Activated CD4-positive, CD25-positive, alpha-beta regulatory T cell treated with anti-CD3 and anti-CD28 coated beads, Interleukin-2, amount 50 U/mL, for 24 hours (primary cell): ENCODE measurements around the gene IMMP2L.

Experiments used
- ATAC-seq, 2 donors: fragments of 150-1000 bp; cut with Tn5 transposase; one replicate each; pipeline ENCODE4 v1.10.0; 2021; ENCODE audit warnings: mild to moderate bottlenecking in 1 of 2, moderate library complexity in 1 of 2

IMMP2L gene

DNA sequence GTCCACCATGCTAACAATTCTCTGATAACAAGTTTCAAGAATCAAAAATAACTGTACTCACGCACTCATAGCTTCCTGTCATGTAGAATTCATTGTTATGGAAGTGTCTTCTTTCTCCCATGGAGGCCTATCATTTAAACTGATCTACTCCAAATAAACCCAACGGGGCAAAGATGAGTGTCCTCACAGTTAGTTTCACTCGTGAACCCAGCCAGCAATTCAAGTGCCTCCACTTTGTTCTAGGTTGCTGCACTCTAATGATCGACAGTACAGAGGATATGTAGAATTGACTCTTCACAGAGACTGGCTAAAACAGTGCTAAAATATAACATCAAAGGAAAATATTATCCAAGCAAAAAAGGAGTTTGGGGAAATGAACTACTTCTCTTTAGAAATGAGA is 360.0 kb downstream of the IMMP2L start:
- ATAC-seq: no peak

- no peak for ATAC-seq
Observed at GRCh38 chr7:111199643-111200042, 362.6 kb downstream of the IMMP2L start.

GRCh38 chr7:111198255-111198654 is 364.0 kb downstream of the IMMP2L start:
- ATAC-seq: no peak

- ATAC-seq: no peak
Observed at GRCh38 chr7:111196655-111197054, 365.6 kb downstream of the IMMP2L start.

GRCh38 chr7:111192614-111193413 is 369.5 kb downstream of the IMMP2L start:
- ATAC-seq: no peak

DNA sequence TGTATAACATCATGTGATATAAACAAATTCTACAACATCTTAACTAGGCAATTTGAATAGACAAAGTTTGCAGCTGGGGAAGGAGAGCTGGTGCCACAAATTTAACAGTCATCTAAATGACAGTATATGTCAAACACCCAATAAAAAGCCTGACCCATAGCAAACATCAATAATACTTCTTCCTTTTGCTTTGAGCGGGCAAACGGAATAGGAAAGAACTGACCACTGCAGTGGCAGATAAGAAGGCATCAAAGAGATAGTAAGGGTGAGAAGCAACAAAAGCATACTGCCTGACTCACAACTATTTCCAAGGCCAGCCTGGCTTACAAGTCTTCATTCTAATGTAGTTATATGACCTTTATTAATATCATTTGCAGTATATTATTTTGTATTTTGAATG is 371.5 kb downstream of the IMMP2L start:
- no peak for ATAC-seq

GRCh38 chr7:111184987-111185386 is 377.3 kb downstream of the IMMP2L start:
- ATAC-seq: no peak

DNA sequence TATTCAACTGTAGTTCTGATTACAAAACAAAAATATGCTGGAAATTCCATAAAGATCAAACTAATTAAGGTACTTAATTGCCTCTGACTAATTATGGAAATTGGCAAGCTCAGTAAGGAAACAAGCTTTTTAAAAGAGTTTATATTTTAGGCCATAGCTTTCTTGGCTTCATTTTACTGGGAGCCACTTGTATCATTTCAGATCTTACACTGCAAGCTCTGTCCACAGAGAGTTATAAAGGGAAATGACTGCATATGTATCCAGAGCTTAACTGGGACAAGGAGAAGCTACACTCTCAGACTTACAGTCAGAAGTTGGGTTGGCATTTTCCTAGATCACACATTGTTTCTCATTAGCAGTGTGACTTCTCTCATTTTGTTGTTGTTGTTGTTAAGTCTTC is 379.0 kb downstream of the IMMP2L start:
- ATAC-seq: no peak

- ATAC-seq: peak in 1 of 2 donors; percentile 30
Observed at GRCh38 chr7:111180338-111180737, 382.0 kb downstream of the IMMP2L start.

GRCh38 chr7:111175908-111176441 is 386.3 kb downstream of the IMMP2L start:
- no peak for ATAC-seq

GRCh38 chr7:111174510-111174909 is 387.8 kb downstream of the IMMP2L start:
- ATAC-seq: no peak

GRCh38 chr7:111173990-111174389 is 388.3 kb downstream of the IMMP2L start:
- ATAC-seq: no peak

DNA sequence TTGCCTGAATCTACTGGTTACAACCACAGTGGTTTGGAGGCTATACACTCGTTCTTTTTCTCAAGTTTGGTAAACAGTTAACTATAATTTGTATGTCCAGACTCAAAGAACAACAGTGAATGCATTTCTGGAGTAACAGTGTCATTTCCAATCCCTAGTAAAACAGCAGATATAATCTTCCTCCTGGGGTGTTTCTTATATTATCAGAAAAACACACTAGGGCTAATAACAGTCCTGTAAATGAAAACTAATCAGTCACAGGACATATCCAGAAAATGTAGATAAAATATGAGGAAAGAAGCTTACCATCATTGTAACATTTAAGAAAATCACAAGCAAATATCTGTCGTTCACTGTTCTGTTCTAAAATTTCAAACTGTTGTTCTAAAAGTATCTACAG is 388.8 kb downstream of the IMMP2L start:
- no peak for ATAC-seq

- no peak for ATAC-seq
Observed at GRCh38 chr7:111172564-111173257, 389.6 kb downstream of the IMMP2L start.

GRCh38 chr7:111168182-111168581 is 394.1 kb downstream of the IMMP2L start:
- ATAC-seq: no peak

DNA sequence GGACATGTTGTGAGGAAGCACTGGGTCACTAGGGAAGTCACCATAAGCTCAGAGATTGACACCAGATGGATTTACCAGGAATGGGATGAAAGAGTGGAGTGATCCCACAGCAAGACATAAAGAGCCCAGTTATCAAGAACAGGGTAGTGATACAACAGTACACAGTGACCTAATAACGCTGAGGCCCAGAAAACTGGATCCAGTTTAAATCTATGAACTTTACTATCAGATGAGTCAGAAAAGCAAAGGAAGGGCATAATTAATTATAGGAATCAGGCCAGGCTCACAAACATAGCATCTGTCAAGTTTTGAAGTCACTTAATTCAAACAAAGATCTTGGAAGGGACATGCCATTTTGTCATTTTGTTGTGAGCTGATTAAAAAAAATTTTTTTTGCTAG is 397.9 kb downstream of the IMMP2L start:
- no peak for ATAC-seq

DNA sequence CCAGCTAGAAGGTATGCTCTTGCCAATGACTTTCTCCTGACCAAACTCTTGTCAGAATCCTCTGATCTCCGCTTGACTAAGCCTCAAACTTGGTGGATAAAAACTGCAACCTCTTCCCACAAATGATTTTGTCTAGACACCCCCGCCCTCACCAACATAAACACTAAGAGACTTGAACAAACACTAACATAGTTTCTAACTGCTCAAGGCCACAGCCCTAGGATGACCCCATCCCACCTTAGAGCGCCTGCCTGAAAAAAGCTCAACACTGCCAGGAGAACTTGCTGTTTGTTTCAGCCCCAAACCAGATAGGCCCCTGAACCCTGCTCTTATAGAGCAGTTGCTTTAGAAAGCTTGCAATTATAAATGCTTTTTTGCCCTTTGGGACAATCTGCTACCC is 399.6 kb downstream of the IMMP2L start:
- no peak for ATAC-seq

- ATAC-seq: no peak
Observed at GRCh38 chr7:111160297-111160696, 402.0 kb downstream of the IMMP2L start.

GRCh38 chr7:111159426-111159825 is 402.9 kb downstream of the IMMP2L start:
- ATAC-seq: no peak

DNA sequence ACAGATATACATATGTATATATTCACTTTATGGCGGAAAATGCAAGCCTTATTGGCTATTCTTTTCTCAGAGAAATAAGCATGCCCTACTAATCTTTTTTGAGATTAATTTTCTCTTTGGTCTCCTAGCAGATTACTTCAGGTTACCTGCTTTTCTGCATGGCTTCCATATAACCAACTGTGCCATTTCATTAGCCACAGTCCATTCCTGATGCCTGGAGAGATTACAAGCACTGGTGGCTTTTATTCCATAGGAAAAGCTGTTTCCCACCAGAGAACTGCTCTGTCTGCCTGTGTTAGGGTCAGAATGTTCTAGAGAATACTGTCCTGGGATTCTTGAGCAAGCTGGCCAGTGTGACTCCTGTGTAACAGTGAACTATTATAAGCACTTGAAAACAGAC is 411.6 kb downstream of the IMMP2L start:
- ATAC-seq: no peak

GRCh38 chr7:111147708-111148533 is 414.4 kb downstream of the IMMP2L start:
- no peak for ATAC-seq

DNA sequence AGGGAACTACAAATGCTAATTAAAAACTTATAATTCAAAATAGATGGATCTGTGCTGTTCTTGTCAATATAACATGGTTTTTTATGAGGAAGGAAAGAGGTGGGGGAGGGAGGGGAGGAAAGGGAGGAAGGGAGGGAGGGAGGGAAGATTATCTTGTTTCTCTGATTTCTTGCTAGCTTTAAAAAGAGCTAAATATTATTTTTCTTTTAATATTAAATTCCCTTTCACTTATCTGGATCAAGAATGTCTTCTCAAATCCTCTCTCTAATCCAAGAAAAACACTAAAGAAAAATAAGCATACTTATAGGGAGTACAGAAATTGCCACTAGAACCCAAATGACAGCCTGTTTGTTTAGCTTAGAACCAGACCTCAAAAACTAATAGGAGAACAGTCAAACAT is 416.2 kb downstream of the IMMP2L start:
- no peak for ATAC-seq

DNA sequence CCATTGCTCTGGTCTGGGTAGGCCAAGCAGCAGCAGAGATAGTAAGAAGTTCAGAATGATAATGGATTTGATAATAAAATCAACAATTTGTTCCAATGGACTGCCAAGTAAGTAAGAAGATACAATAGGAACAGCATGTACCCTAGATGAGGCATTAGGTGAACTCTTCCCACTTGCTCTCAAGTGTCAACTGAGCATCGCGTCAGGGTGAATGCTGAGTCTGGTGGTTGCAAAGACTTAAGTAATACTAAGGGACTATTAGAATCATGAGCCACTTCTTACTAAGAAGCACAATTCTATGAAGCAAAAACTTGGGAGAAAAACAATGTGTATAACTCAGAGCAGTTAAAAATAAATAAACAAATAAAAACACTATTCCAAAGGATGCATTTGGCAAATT is 416.8 kb downstream of the IMMP2L start:
- ATAC-seq: no peak
